NCI-H187 treated with DMSO at 0.1 percent for 48 hours (cell line): ENCODE results near the gene DNAI1.

Experiments used
- DNase-seq: peaks from one replicate; lab custom pipeline; 2025; lab: John Stamatoyannopoulos, UW

DNAI1 gene

DNA sequence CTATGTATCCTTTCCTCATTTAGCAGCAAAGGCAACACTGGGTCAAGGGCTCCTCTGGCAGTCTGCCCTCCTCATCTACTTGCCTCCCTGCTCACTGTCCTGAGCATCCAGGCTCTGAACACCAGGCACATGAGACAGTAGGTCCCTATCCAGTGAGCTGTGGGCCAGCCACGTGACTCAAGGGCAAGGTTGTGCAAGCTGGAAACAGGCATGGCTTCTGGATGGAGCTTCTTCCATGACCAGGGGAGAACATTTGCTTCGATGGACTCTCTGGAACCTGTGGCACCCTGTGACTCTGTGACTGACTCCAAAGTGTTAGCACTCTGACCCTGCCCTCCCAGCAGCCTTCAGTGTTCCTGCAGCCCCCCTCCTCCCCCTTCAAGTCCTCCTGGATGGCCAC, 33.0 kb downstream of the DNAI1 start:
- no peak for DNase-seq

GRCh38 chr9:34492051-34492450, 33.4 kb downstream of the DNAI1 start:
- no peak for DNase-seq

DNA sequence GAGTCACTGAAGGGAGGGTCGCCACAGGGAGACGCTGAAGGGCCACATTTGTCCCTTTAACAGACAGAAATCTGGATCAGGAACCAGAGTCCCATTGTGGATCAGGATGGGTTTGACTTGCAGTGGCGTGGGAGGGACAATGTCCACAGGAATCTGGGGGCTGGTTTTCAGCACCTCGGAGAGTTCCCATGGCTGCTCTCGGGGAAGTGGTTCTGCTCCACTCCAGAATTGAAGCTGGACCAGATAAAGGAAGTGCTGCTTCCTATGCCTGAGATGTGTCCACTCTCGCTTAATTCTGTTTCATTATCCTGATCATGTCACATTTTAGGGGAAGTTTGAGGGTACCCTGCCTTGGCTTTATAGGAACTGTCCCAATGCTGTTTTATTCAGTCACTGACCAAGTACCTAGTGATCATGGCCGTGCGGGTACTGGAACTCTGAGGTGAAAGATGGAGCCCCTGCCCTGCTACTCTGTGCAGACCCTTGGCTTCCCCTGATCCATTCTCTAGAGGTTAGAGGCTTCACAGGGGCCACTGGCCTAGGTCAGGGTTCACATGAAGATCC, 35.4 kb downstream of the DNAI1 start:
- no peak for DNase-seq

- DNase-seq = no peak
Measured at GRCh38 chr9:34496149-34496712, 37.6 kb downstream of the DNAI1 start.

DNA sequence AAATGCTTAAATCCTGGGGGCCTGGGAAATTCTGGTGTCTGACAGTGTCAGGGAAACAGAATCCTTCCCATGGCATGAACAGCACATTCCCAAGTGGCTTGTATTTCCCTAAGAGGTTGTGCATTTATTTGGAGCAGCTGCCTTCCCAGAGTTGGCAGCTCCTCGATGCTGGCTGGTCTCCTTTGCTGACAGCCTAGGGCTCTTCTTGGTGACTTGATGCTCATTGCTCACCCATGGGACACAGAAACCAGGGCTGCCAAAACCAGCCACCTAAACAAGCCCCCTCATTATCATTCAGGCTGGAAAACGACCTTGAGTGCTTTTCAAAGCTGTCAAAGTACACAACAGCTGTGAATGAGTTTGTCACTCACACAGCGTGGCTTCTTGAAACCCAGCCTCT, 39.9 kb downstream of the DNAI1 start:
- DNase-seq = no peak

DNA sequence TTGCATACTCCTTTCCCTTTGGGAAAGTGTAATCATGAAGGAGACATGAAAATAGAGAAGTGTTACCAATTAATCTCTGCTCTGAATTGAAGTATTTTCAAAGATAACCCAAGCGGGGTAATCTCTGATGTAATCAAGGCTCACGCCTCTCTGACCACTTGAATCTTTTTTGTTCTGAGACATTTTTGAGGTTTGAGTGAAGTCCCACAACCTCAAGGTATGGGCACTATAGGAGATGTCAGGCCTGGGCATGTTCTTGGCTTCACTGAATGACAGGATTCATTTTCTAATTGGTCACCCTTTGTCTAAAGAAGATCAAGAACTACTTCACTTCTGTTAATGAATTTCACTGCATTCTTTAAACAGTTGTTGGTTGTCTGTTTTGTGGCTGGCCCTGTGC, 40.5 kb downstream of the DNAI1 start:
- no peak for DNase-seq

GRCh38 chr9:34500623-34501267, 42.1 kb downstream of the DNAI1 start:
- no peak for DNase-seq

- no peak for DNase-seq
Measured at GRCh38 chr9:34501372-34501771, 42.8 kb downstream of the DNAI1 start.

DNA sequence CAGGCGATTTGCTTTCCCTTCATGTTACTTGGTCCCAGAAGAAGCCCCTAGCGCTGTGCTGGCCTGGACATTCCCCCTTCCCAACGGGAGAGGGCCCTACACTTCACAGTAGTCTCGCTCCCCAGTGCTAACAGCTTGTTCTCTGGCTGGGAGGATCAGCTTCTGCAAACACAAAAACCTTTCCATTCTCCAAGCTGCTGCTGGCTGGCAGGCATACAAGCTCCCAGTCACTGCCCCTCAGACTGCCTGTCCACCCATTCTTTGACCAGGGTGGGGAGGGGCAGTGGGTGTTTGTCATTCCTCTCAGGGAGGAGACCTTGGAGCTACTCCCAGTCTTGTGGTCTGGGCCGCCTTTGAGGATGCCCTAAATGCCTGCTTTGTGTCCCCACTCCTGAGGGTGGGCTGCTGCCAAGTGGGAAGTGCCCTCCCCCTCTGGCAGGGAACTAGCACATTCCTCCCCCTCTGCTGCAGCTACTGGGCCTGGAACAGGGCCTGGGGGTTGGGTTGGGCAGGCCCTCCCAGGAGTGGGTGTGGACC, 43.4 kb downstream of the DNAI1 start:
- no peak for DNase-seq

DNA sequence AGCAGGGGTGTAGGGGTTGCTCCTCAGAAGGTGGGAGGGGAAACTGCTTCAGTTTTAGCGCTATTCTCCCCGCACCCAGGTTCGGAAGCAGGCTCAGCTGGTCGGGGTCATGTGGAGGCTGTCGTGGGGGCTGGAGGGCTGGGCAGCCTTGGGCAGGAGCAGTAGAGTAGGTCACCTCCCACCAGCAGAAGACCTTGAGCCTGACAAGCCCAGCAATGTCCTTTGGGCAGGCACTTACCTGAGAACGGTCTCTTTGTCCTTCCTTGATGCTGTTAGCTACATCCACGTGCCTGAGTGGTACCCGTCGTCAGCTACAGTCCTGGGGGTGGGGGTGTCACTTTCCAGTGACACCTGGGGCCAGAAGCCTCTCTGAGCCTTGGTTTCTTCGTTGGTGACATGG, 43.9 kb downstream of the DNAI1 start:
- no peak for DNase-seq

DNA sequence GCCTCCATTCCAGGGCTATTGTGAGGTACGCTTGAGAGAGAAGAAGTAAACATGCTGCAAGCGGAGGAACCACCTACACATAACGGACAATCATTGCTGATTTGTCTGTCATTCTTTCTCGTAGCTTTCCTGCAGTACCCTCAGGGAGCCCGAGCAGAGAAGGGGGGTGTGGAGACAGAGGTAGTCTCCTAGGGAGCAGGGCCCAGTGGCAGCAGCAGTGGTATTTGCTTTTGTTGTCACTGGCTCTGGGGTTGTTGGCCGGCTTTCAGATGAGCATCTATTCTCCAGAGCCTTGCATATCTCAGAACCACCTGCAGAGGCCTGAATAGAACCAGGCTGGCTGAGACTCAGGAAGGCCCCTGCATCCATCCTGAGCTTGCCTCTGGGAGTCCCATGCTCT, 44.3 kb downstream of the DNAI1 start:
- DNase-seq = no peak

DNA sequence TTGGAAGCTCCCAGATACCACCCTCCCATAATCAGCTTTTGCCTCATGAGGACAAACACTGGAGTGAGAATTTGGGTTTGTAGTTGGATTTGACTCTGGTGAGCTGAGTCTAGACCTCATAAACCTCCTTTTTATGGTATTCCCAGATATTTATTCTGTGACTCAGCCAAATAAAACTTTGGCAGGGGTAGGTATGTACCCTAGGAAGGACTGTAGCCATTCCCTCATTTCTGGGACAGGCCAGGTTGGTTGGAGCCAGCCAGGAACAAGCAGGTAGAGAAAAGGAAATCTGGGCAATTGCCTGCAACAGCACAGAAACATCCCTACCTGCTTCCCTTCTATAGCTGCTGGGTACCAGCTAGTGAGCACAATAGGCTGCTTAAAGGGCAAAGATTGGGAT, 44.8 kb downstream of the DNAI1 start:
- DNase-seq = no peak

DNA sequence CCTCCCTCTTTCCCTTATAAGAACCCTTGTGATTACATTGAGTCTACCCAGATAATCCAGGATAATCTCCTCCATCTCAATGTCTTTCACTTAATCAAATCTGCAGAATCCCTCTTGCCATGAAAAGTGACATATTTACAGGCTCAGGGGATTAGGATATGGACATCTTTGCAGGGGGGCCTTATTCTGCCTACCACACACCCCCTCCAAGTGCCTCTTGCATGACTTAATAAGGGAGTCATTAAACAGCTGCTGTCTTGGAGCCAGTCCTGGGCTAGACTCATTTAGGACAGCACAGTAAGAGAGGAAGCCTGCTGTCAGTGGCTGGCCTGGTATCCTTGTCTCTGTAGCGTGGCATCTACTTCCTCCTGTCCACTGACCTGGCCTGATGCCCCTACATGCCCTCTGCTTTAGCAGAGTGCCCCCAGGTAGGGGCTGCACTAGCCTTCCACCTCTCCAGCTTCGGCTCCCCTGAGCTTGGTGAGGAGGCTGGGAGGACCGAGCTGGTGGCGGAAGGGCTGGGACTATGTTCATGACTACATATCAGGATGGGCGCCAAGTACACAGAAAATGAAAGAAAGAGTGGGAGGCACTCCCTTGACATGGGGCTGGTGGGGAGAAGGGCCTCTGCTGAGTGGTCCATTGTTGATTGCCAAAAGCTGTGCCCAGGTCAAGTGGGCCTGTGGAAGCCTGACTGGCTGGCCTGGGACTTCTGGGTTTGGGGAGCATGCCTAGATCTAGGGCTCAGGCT, 46.9 kb downstream of the DNAI1 start:
- DNase-seq = no peak

DNA sequence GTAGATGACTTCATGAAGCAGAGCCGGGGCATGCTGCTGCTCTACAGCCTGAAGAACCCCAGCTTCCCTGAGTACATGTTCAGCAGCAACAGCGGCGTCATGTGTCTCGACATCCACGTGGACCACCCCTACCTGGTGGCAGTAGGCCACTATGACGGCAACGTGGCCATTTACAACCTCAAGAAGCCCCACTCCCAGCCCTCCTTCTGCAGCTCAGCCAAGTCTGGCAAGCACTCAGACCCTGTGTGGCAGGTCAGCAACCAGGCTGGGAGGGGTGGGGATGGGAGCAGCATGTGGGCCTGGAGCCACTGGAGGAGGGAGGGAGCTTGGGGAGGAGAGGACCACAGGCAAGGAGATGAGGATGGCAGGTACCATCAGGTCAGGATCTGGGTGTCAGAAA, 48.0 kb downstream of the DNAI1 start:
- DNase-seq = no peak

- no peak for DNase-seq
Measured at GRCh38 chr9:34507556-34507955, 49.0 kb downstream of the DNAI1 start.

- DNase-seq = no peak
Measured at GRCh38 chr9:34507966-34508365, 49.4 kb downstream of the DNAI1 start.

DNA sequence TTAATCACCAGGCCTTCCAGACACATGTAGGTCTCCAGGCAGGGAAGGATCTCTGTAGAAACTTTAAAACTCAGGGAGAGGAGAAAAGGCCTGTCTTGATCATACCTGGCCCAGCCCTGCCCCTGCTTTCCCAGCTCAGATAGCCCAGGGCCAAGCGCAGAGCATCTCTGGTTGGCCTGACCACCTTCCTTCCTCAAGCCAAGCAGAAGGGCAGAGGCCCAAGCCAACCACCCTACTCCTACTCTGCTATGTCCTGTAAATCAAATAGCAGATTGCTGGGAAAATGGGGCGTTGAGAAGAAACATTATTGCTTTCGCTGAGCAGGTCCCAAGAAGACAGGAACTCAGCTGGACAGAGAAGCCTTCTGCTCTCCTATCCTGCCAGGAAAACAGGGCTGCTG, 49.9 kb downstream of the DNAI1 start:
- no peak for DNase-seq

DNA sequence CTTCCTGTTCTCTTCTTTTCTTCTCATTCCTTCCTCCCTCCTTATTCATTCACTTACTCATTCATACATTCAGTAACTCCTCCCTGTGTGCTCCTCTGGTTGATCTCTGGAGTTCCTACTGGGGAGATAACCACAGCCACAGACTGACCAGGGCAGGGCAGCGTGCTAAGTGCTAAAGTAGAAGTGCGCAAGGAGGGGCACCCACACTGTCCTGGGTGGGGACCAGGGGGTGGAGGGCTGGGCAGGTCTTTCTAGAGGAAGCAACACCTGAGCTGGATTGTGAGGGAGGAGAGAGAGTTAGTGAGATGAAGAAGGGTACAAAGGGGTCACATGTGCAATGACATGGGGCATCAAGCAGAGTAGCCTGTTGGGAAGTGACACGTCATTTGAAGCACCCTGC, 50.3 kb downstream of the DNAI1 start:
- DNase-seq = no peak

DNA sequence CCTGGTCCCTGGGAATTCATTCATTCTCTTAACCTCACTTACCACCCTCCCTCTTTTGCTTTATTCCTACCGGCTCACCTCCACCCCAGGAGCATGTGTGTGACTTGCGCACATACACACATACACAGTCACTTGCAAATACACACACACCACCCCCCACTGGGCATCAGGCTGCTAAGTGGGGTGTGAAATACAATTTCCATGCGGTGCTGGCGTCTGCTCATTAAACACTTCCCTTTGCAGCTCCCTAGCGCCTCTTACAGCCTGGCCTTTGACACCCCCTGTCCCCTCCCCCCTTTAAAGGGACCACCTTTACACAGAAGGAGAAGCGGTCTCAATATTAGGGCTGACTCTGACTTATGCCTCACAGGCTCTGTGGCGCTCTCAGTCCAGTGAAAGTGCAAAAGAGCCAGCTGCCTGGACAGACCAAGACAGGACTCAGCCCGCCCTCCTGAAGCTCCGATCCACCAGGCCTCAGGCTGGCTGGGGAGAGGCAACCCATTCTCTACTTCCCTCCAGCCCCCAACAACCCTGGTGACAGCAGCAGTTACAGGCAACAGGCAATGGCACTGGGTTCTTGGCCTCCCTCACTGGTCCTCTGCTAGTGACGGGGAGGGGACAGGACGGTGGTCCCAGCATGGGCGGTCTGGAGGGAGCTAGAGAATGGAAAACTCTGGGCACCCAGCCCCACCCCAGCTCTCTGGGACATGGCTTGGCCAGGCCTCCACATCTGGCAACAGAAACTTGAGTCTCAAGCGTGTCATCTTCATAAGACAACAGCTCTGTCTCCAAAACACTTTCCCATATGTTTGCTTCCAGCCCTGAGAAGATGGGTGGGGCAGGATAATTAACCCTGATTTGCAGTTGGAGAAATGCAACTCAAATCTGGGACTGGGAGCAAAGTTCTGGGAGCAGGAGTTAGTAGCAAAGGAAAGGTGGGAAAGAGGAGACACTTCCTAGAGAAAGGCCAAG, 52.2 kb downstream of the DNAI1 start:
- no peak for DNase-seq

- DNase-seq = no peak
Measured at GRCh38 chr9:34512131-34513078, 53.8 kb downstream of the DNAI1 start.
